ENCODE results near the gene ZBTB7B.

ZBTB7B gene

GRCh38 chr1:155002464-155003226 is at the start of gene ZBTB7B:
ZBTB7B (plus strand) TSS chr1:155002802; CDS start chr1:155014661, 11,859 bp downstream.
- DNase-seq (ENCODE audit: low spot score): no peak

DNA sequence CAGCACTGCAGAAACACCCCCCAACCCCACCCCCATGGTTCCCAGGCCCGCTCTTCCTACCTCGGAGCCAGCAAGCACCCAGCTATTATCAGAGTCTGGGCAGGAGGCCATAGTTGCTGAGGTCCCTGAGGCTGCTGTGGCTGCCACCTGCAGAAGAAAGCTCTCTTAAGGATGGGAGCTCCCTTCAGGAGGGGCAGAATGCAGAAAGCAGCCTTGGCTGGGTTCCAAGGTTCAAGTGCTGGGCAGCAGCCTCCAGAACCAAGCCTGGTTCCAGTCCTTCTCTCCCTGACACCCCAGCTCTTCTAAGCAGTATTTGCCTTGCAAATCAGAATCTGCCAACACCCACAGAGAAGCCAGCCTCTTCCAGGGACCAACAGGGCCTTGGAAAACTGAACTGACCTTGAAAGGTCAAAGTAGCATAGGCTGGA is 49.0 kb upstream of the ZBTB7B start:
- DNase-seq (ENCODE audit: low spot score): no peak

DNA sequence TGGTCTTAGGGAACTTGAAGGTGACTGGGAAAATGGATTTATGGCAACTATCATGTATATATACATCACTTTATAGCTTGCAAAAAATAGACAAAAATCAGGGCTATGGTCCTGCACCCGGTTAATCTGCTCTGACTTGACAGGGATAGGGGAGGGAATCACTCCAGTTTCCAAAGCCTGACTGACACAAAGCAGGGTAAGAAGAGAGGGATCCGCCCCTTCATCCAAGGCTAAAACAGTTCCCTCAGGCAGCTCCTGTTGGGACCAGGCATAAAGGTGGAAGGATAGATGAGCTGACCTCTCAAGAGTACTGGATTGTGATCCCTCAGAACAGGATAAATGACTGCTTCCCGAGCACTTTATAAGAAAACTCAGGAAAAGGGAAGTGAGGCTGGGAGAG is 48.1 kb upstream of the ZBTB7B start:
- no peak for DNase-seq (ENCODE audit: low spot score)

GRCh38 chr1:154955039-154955717 is 47.4 kb upstream of the ZBTB7B start:
- DNase-seq (ENCODE audit: low spot score): peak; percentile 63

DNA sequence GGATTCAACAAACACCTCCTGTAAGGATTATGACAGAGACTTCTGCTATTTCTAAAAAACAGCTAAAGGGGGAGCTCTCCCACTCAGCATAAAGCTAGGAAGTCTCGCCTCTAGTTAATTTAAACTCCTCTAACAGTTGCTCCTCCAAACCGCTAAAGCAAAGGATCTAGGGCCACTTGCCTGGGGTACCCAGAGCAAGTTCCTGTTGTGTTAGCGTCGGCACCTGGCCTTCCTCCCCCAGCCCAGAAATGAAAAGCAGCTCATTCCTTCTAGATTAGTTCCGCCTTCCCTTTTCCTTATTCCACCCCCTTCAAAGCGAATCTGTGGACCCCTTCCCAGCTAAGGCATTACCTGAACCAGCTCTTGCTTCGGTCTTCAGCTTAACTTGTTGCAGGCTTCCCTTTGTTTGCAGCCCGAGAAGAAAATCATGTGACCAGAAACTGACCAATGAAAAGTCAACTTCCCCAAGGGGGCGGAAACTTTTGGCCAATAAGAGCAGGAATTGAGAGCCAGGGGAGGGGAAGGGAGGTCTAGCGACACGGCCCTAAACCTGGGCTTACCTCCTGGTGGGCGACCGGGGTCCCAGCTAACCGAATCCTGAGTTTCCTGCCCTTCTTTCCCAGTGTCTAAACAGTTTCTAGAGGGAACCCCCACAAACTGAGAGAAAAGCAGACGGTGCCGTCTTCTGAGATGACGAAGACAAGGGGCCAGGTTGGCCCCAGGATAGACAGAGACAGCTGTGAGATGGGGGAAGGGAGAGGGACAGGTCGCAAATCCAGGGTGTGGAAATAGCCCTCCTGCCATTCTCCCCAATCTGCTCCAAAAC is 46.7 kb upstream of the ZBTB7B start, which contains the start of gene PBXIP1:
TSS of gene PBXIP1 (minus strand) at position 382 of the 826 bp plus-strand sequence. CDS start 2,378 bp downstream, outside the sequence.
- DNase-seq (ENCODE audit: low spot score): peak; percentile 84

- no peak for DNase-seq (ENCODE audit: low spot score)
Measured at GRCh38 chr1:154956544-154956941, 46.1 kb upstream of the ZBTB7B start.

GRCh38 chr1:154957091-154957657 is 45.4 kb upstream of the ZBTB7B start:
- no peak for DNase-seq (ENCODE audit: low spot score)

- DNase-seq (ENCODE audit: low spot score): no peak
Measured at GRCh38 chr1:154958036-154958435, 44.6 kb upstream of the ZBTB7B start.

DNA sequence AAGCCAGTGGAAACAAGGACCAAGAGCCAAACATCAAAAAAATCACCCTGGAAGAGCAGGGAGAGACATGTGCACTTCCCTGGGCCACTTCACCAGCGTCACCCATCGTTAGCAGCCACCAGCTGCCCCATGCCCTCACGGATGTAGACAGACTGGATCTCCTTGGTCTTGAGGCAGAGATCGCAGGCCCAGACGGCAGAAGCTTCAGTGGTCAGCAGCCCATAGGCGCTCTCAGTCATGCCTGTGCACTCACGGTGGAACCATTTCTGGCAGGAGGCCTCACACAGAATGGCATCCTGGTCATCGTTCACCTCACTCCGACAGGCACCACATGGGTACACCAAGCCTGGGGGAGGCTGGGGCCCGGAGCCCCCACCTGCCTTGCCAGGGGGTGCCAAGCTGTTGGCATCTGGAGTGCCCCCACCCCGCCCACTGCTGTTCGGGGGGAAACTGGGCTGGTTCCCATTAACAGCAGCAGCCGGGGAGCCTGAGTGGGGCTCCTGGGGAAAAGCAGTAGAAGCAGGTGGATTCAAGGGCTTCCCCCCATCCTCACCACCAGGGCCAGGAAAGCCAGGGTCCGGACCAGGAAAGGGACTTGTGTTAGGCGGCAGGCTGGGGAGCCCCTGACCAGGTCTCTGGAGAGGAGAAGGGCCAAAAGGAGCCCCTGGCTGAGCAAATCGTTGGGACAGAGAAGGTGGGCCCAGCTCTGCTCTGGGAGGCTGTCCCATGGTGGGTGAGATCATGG is 43.7 kb upstream of the ZBTB7B start:
- DNase-seq (ENCODE audit: low spot score): no peak

DNA sequence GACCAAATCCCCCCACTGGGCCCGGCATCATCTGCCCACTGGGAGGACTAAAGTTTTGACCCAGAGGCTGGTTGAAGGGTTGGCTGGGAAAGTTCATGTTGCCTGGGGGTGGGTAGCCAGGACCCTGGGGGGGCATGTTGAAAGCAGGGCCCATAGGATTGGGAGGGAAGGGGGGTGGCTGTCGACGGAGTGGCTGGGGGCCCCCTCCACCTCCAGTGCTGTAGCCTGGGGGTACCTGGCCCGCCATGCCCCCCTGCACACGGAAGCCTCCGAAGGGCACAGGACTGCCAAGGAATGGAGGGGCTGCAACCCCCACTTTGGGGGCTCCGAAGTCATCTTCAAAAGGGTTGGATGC is 43.2 kb upstream of the ZBTB7B start:
- no peak for DNase-seq (ENCODE audit: low spot score)

DNA sequence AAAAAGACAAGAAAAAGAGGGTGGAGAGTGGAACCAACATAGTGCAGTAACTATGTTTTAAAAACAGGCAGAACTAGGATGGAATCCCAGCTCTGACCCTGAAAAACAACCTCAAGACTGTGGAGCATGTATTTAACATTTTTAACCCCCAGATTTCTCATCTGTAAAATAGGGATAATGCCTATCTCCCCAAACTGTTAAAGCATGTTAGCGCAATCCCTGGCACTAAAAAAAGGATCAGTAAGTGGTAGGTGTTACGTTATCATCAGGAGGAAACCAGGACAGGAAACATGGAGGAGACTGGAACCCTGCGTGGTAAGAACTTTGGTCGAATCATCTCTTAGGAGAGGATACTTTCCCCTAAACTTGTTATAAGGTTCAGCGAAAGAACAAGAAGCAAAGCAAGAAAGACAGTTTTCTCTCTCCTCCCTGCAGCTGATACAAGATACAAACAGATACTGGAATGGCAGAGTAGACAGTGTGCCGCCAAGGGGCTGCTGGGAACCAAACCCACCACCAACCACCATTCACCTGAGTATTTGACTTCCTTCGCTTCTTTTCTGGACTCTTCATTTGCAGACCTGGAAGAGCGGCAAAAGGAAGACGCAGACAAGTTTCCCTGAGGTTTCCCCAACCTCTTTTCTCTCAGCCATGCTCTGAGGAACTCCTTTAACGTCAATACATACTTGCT is 42.0 kb upstream of the ZBTB7B start:
- DNase-seq (ENCODE audit: low spot score): peak; percentile 16

DNA sequence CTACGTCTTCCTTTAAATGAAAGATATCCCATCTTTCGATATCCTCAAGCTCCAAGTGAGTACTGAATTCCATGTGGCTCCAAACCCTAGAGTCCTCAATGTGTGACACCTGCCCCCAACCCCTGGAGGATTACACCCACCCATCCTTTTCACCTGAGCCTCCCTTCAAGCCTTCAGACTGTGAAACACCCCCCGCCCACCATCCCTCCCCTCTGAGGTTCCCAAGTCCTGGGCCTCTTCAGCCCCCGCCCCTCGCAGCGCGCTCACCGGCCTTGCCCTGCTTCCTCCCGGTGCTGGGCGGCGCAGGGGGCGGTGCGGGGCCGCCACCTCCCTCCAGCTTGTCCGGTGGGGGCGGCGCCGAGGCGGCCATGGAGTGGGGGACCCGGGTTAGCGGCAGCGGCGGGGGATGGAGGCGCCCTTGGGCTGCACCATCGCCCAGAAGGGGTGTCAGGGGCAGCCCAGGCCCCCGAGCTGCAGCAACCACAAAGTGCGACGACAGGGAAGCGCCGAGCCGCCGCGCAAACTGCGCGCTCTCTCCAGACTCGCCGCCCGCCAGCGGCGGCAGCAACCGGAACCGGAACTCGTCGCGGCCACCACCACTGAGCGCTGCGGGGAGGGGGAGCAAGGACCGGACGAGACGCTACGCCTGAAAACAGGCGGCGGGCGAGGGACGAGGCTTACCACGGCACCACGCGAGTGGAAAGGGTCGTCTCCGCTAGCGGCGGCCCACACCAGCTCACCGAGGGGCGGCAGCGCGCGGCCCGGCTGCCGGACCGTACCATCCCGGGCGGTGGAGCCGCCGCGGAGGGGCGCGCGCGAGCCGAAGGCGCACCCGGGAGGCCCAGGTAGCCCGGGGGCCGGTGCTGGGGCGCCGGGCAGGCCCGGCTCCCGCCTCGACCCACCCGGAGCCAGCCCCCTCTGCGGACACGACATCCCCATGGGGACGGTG is 41.1 kb upstream of the ZBTB7B start, which contains the start of gene PYGO2:
TSS of gene PYGO2 (minus strand) at position 576 of the 949 bp plus-strand sequence. CDS start at position 370, 206 bp downstream.
- peak; percentile 66 for DNase-seq (ENCODE audit: low spot score)

- no peak for DNase-seq (ENCODE audit: low spot score)
Measured at GRCh38 chr1:154962156-154962749, 40.3 kb upstream of the ZBTB7B start.

DNA sequence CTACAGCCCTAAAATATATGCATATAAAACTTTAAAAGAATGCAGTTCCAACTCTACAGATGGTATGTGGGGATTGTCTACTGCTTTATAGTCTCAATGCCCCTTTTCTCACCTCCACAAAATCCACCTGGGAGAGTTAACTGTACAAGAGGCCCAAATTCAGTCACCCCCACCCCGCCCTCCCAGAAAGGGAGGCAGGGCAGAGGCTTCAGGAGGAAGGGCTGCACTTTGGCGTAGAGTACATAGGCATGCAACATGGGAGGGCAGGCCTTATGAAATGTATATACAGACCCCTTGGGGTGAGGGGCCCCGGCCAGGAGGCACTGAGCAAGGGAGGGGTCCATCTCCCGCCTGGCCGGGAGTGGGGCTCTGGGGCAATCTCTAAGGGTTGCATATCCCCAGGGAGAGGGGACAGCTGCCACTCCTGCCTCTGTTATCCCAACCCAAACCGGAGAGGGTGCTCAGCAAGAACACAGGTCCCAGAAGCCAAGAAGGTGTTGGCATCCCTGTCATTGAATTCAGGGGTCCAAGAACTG is 39.7 kb upstream of the ZBTB7B start:
- DNase-seq (ENCODE audit: low spot score): no peak

DNA sequence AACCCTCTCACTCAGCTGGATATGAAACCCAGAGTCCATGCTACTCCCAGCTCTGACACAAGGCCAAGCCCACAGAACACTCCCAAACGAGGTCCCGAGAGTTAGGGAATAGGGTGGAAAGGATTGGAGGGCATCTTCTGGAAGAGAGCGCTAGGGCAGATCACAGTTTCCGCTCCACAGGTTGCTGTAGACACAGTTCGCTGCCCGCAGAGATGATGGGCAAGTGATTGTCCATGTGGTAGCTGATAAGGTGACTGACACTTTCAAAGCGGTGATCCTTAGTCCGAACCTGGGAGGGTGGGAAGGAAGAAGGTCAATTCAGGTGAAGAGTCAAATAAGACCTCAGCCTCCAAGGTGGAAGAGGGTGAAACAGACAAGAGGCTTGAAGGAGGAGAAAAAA is 39.0 kb upstream of the ZBTB7B start:
- no peak for DNase-seq (ENCODE audit: low spot score)

DNA sequence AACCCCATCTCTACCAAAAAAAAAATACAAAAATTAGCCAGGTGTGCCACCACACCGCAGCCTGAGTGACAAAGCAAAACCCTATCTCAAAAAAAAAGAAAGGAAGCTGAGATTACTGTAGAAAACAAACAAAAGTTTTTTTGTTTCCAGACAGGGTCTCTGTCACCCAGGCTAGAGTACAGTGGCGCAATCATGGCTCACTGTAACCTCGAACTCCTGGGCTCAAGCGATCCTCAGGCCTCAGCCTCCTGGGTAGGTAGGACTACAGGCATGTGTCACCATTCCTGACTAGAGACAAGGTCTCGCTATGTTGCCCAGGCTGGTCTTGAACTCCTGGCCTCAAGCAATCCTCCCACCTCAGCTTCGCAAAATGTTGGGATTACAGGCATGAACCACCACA is 38.2 kb upstream of the ZBTB7B start:
- DNase-seq (ENCODE audit: low spot score): no peak

DNA sequence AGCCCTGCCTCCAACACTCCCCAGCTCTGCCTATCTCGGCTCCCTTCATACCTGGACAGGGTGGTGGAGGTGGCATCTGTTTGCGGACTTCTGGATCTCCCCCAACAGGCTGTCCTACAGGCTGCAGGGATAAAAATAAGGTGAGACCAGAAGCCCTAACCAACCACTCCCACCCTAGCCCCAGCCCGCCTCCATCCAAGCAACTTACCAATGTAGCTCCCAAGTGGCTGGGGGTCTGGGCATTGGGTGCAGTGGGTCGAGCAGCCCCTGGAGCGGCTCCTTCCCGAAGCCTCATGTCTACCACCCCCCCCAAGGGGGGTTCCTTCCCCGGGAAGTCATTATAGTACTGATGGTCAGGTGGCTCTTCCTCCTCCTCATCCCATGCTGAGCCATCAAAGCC is 36.5 kb upstream of the ZBTB7B start:
- DNase-seq (ENCODE audit: low spot score): no peak

DNA sequence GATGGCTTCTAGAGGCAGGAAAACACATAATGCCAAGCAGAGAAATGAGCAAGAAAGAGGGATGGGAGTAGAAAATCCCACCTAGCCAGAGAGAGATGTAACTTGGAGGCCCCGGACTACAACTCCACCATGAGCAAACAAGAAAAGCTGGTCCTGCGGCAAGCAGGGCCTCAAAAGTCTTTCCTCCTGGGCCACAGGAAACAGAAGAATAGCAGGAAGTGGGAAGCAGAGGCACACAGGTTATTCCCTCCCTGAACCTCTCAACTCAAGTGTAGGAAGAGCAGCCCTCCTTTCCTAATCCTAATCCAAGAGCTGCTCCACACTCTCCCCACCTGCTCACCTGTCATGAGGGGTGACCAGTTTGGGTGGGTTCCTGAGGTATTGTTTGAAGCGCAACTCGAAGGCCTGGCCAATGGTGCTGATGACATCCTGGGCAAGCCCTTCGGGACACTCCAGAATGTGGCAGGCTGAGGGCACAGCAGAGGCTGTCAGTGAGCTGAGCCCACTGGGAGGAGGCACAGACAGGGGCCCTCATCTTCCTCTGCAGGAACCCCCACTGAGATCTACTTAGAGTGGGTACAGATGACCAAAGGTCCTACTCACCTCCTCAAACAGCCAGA is 35.2 kb upstream of the ZBTB7B start:
- peak; percentile 27 for DNase-seq (ENCODE audit: low spot score)
